NCI-H524 treated with DMSO at 0.1 percent for 48 hours (cell line): ENCODE results near the gene RTTN.
"Not testable (repeated sequence)": the region's sequence is repeated elsewhere in the genome, so short reads cannot be mapped to it uniquely, and the experiment has no call there.

ENCODE experiments used
- DNase-seq: peaks from one replicate; lab custom pipeline; 2025; lab: John Stamatoyannopoulos, UW

The RTTN gene

GRCh38 chr18:70205421-70206397 lies at the start of gene RTTN:
Gene RTTN, minus strand, starts transcription at chr18:70205687. Its CDS starts 29 bp downstream, at chr18:70205658.
- DNase-seq = peak; percentile 54

GRCh38 chr18:70250781-70251180 lies 45.3 kb upstream of the RTTN start:
- DNase-seq = no peak

DNA sequence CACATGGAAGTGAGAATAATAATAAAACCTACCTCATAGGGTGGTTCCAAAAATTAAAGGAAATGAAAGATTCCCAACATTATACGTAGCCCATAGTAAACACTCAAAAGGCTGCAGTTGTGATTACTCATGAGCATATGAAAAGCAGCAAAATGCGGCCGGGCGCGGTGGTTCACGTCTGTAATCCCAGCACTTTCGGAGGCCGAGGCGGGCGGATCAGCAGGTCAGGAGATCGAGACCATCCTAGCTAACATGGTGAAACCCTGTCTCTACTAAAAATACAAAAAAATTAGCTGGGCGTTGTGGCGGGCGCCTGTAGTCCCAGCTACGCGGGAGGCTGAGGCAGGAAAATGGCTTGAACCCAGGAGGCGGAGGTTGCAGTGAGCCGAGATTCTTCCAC lies 44.4 kb upstream of the RTTN start:
- not testable (repeated sequence) for DNase-seq

DNA sequence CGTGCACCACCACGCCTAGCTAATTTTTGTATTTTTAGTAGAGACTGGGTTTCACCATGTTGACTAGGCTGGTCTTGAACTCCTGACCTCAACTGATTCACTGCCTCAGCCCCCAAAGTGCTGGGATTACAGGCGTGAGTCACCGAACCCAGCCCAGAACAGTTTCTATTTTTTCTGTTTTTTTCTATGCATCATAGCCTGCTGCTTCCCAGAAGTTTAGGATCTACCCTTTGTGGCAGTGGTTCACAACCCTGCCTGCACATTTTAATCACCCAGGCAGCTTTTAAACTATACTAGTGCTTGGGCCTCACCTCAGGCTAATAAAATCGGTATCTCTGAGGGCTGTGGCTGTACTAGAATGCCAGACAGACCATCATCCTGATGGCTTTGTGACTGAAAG lies 43.6 kb upstream of the RTTN start:
- no peak for DNase-seq

DNA sequence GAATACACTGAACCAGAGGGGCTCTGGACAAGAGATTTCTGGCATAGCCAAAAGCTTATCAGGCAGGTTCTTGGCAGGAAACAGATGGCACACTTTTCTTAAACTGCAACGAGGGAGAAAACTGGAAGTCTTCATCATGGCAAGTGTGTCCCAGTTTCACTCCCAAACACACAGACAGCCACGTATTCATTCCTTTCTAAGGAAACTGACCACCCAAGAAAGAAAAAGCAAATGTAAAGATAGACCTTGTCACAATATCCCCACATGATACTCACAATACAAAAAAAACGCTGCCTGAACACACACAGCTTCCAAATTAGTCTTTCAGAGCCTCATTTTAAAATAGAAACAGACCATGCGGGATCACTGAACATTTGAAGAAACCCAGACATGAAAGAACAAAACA lies 40.6 kb upstream of the RTTN start:
- DNase-seq = no peak

- no peak for DNase-seq
Observed at GRCh38 chr18:70243131-70243929, 37.8 kb upstream of the RTTN start.

GRCh38 chr18:70236921-70237320 lies 31.4 kb upstream of the RTTN start:
- DNase-seq = not testable (repeated sequence)

DNA sequence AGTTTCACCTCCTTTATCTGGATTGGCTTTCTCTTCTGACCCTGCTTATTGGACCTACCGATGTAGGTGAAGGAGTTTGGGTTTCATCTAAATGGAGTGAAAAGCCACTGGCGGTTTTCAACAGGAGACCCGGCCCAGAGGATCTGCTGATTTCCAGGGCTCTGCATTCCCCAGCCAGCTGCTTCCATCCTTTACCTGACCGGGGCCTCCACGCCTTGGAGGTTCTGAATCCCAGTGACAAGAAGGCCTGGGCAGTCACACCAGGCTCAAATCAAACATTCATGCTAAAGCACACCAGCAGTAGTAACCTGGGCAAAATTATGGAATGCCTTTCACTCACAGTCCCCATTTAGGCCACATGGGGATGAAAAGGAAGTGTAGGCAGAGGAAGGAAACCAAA lies 30.0 kb upstream of the RTTN start:
- DNase-seq = no peak

DNA sequence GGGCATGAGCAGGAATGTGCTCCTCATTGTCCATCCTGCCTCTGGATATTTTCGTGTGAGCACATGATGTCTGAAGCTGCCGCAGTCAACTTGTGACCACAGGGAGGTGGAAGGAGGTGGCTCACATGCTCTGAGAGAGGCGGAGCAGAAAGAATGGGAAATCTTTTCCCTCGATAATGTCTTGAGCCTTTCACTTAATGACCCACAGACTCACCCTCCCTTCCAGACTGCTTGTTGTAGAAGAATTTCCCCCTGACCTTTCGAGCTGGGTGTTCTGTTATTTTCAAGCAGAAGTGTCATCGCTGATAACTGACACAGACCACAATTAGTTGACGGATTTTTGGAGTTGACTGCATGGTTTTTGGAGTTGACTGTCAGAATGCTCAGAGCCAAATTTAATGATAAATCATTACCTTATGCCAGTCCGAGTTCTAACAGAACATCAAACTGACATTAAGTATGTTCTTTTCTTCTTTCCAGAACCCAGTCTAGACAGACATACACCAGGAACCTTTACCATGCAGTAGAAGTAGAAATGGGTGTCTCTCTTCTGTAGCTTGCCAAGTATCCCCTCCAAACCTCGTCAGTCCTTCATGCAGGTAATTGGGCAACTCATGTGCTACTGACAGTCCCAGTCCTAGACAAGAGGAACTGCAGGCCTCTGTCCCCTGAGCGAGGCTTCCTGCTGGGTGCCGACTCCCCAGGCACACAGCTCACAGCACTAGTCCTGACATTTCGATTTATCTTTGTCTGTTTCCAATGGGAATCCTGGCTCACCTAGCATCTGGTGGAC lies 29.4 kb upstream of the RTTN start:
- DNase-seq = no peak

DNA sequence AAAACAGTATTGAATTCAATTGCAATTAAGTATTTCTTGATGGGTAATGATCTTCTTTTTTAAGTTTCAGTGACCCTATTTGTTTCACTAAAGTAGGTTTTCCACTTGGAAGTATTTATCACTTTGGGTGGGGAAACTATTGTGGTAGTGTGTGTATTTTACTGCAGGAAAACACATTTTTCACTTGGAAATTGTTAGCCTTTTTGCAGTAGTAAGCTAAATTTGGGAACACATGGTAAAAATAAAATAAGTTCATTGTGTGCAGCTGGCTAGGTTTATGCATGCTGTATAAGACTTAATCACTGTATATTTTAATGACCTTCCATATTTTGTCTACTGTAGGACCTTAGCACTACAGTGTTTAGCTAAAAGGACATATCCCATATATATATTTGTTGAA lies 28.5 kb upstream of the RTTN start:
- no peak for DNase-seq

DNA sequence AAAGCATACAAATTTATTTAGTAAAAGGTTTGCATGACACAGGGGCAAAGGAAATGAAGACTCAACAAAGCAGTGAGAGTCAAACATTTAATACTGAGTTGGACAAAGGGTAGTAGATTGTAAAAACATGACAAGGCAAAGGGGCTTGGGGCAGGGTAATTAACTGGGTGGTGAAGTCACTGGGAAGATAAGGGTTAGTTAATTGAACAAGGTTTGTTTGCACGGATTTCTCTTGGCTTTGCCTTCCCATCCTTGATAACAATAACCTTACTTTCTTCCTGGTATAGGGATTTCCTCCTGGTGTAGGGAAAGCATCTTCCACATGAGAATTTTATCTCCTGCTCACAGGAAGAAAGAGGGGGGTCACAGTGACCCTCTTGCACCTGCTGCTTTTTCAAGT lies 26.8 kb upstream of the RTTN start:
- DNase-seq = no peak

- no peak for DNase-seq
Observed at GRCh38 chr18:70229639-70230038, 24.2 kb upstream of the RTTN start.

DNA sequence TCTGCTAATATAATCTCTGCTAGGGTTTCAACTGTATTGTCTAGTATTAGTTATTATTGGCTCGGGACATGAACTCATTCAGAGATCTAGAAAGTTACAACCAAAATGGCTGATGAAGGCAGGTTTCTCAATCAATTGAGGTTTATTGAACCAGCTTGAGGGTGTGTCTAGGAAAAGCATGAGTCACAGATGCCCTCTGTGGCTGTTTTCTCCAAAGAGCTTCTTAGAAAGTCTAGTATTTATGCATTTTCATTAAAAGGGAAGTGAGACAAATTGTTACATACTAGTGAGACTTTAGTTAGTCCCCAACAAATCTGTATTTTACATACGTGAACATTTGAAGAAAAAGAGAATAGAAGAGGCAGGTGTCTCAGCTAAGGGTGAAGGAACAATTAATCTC lies 23.0 kb upstream of the RTTN start:
- DNase-seq = no peak

DNA sequence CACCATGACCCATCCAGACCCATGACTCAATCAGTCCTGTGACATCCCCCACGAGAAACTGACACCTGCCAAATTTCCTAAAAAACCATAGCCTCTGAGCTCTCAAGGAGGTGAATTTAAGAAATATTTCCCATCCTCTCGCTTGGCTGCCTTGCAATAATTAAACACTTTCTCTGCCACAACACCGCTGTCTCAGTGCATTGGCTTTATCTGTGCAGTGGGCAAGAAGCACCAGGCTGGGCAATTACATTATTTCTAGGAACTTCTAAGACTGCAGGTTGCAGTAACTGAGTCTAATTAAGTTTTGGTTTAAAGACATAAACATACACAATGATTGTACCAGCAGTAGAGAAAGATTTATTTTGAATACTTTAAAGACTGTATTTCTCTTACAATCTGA lies 22.0 kb upstream of the RTTN start:
- DNase-seq = no peak

DNA sequence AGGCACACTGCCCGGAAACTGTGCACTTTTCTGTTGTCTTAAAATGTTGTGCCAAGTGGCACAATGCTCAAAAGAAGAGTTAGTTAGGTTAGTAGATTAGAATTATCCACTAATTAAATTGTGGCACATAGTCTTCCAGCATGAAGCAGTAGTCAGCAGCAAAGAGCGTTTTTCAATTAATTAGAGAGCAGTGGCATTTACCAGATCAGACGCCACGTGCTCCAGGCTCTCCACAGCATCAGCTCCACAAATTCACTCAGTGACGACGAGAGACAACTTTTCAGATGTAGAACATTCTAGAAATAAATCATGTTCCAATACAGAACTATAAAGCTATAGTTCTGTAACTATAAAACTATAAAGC lies 16.4 kb upstream of the RTTN start:
- DNase-seq = no peak

DNA sequence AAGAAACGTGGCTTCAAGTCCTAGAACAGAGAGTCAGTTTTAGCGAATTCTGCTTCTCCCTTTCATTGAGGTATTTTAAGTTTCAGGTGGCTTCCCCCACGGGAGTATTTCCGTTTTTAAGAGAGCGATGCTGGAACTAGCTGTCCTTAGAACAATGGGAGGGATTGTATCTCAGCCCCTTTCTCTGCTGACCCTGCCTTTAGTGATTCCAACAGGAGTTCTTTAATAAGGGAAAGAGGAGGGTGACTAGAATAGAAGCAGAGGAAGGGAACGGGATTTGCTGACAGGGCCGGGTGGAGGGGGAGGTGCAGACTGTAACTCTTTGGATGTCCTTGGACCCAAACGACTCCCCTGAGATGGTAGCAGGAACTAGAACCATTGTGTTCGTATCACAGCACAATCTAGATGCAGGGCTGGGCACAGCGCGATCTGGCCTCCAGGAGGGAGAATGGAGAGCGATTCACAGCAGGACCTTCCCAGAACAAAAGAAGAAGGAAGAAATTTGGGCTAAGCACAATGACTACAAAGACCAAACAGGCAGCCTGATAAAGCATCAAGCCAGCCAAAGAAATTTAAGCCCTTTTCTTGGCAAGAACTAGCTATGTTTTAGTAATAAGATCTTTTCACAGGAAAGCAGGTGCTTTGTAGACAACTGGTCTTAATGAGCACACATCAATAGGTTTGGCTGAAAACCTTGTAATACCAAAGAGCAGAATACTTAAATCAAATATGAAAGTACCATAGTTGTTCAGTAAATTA lies 15.8 kb upstream of the RTTN start:
- no peak for DNase-seq

DNA sequence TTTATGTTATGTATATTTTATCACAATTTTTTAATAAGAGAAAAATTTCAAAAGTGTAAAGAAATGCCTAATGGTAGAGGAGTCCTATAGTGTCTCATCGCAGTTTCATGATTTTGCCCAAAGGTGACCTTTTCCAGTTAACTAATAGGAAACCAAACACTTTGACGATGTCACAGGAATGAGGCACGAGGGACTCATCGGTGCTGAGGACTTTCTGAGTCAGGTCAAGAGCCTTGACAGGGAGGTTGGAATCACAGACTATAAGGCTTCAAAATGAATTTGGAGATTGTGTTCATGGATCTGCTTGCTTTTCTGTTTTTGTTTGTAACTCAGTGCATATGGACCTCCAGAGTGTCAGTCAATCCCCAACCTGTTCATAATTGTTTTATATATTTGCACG lies 15.1 kb upstream of the RTTN start:
- DNase-seq = no peak

GRCh38 chr18:70219688-70220087 lies 14.2 kb upstream of the RTTN start:
- DNase-seq = no peak

DNA sequence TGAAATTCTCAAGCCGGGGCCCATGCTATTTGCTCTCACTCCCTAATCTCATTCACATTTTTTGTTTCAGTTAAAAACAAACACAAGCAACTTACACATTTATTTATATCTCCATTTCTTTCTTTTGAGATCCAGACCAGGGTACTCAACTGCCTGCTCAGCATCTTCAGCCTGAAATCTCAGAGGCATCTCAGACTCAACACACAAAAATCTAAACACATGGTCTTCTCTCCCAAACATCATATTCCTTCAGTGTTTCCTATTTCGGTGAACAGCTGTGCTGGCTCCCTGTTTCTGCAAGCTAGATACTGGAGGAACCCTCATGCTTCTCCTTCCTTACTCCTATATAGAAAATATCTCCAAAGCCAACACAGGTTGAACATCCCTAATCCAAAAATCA lies 11.3 kb upstream of the RTTN start:
- DNase-seq = no peak

DNA sequence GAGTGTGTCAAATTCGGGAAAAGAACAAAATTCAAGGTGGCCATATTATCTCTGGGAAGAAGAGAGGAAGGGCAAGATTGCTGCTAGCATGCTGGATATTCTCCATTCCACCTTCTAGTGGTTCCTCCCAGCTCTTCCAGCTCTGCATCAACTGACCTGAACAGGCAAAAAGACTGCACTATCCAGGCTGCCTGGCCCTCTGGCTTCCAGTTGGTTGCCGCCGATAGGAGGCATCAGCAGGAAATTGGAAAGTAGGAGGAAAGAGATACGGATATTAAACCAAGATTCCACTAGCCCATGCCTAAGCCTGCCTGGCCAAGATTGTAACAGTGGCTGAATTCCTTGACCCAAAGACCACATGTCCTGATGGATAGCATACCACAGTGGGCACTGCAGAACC lies 1.7 kb upstream of the RTTN start:
- DNase-seq = no peak

GRCh38 chr18:70200286-70200685 lies 5.2 kb downstream of the RTTN start:
- DNase-seq = peak; percentile 29

GRCh38 chr18:70197844-70198243 lies 7.6 kb downstream of the RTTN start:
- no peak for DNase-seq
